Activated CD4-positive, CD25-positive, alpha-beta regulatory T cell (primary cell): Measurements from ENCODE around the gene CPS1.

Experiments
- DNase-seq, 4 experiments: peaks; one replicate each; lab custom pipeline; 2025; lab: John Stamatoyannopoulos, UW

The CPS1 gene

GRCh38 chr2:210546424-210547208 lies 9.8 kb upstream of the CPS1 start:
- no peak for DNase-seq

- no peak for DNase-seq
These were observed 8.4 kb upstream of the CPS1 start for GRCh38 chr2:210548031-210548430.

- no peak for DNase-seq
These were observed 7.5 kb upstream of the CPS1 start for GRCh38 chr2:210548878-210549384.

- no peak for DNase-seq
These were observed 5.4 kb upstream of the CPS1 start for GRCh38 chr2:210551001-210551400.

- DNase-seq, result no peak
These were observed 3.0 kb upstream of the CPS1 start for GRCh38 chr2:210553373-210553772.

- DNase-seq, result no peak
These were observed 844 bp upstream of the CPS1 start for GRCh38 chr2:210555555-210555954.

GRCh38 chr2:210557721-210558120 lies 1.3 kb downstream of the CPS1 start:
- DNase-seq, result no peak

- DNase-seq, result no peak
These were observed 2.3 kb downstream of the CPS1 start for GRCh38 chr2:210558708-210559107.

GRCh38 chr2:210559182-210559581 lies 2.8 kb downstream of the CPS1 start:
- DNase-seq, result no peak

- DNase-seq, result no peak
These were observed 5.1 kb downstream of the CPS1 start for GRCh38 chr2:210561475-210561874.

- DNase-seq, result no peak
These were observed 5.7 kb downstream of the CPS1 start for GRCh38 chr2:210562091-210562490.

GRCh38 chr2:210562502-210563080 lies 6.2 kb downstream of the CPS1 start:
- DNase-seq, result no peak

- no peak for DNase-seq
These were observed 10.9 kb downstream of the CPS1 start for GRCh38 chr2:210567279-210567678.

- DNase-seq, result no peak
These were observed 11.7 kb downstream of the CPS1 start for GRCh38 chr2:210568108-210568507.

- no peak for DNase-seq
These were observed 21.1 kb downstream of the CPS1 start for GRCh38 chr2:210577263-210578071.

- no peak for DNase-seq
These were observed 28.4 kb downstream of the CPS1 start for GRCh38 chr2:210584834-210585233.

- DNase-seq, result no peak
These were observed 30.0 kb downstream of the CPS1 start for GRCh38 chr2:210586381-210586780.

GRCh38 chr2:210591663-210592062 lies 35.3 kb downstream of the CPS1 start:
- no peak for DNase-seq

- DNase-seq, result no peak
These were observed 36.3 kb downstream of the CPS1 start for GRCh38 chr2:210592726-210593125.

- no peak for DNase-seq
These were observed 36.8 kb downstream of the CPS1 start for GRCh38 chr2:210593166-210593565.

GRCh38 chr2:210598219-210598618 lies 41.8 kb downstream of the CPS1 start:
- no peak for DNase-seq

- no peak for DNase-seq
These were observed 43.1 kb downstream of the CPS1 start for GRCh38 chr2:210599476-210599875.

GRCh38 chr2:210604666-210605065 lies 48.3 kb downstream of the CPS1 start:
- no peak for DNase-seq
